HepG2 (cell line): Measurements from ENCODE around the gene PRMT5. TPM values are rescaled to one million over a fixed set of nuclear protein-coding genes. Genes with fewer than 3 reads are reported as not detected.

Experiments
- AHDC1 ChIP-seq: sonication (generic); formaldehyde crosslinking; IDR thresholded peaks from 2 replicates; pipeline ENCODE4 v1.5.1; 2020; ENCODE audit warnings: mild to moderate bottlenecking, missing genetic modification reagents, borderline replicate concordance
- FOSL1 ChIP-seq: sonication (generic); formaldehyde crosslinking; IDR thresholded peaks from 2 replicates; pipeline ENCODE4 v1.9.0; 2021; ENCODE audit warnings: missing genetic modification reagents, borderline replicate concordance
- KAT2B ChIP-seq: fragments of 150-350 bp; IDR thresholded peaks from 2 replicates; pipeline ENCODE4 v1.6.1; 2014; ENCODE audit warnings: low read depth, low read length, borderline replicate concordance
- RFX3 ChIP-seq: IDR thresholded peaks from 2 replicates; pipeline ENCODE4 v1.6.1; 2016; ENCODE audit warnings: missing biosample characterization, missing genetic modification reagents
- SOX5 ChIP-seq: IDR thresholded peaks from 2 replicates; pipeline ENCODE4 v1.6.1; 2016; ENCODE audit warnings: borderline replicate concordance
- SP4 ChIP-seq: sonication (generic); formaldehyde crosslinking; IDR thresholded peaks from 2 replicates; pipeline ENCODE4 v1.8.1; 2023; ENCODE audit warnings: mild to moderate bottlenecking, missing genetic modification reagents
- ZNF609 ChIP-seq: sonication (generic); formaldehyde crosslinking; IDR thresholded peaks from 2 replicates; pipeline ENCODE4 v1.4.0; 2020; ENCODE audit warnings: mild to moderate bottlenecking, missing genetic modification reagents, borderline replicate concordance
- polyA plus RNA-seq, 8 experiments: library from polyadenylated mRNA; depleted of rRNA in 3 of 8; stranded (reverse) in 7 of 8; unstranded in 1 of 8; fragments of >200 nt; fragmentation: Illumina TruSeq in 4 of 8; extraction: Trizol in 4 of 8; gene quantifications; 2 replicates each; pipeline versions ENCODE4 v1.2.1 to v1.2.3, GENCODE V29; 2011 to 2016; ENCODE audit warnings: low read depth in 4 of 8, missing spikeins in 1 of 8, mixed read lengths in 1 of 8; ENCODE audit not compliant: insufficient read depth in 1 of 8
- total RNA-seq, 5 experiments: library from RNA; depleted of rRNA; stranded (reverse); fragments of >200 nt; fragmentation: Illumina TruSeq; extraction: Trizol; gene quantifications; 2 replicates each; pipeline ENCODE4 v1.2.3, GENCODE V29; 2016; ENCODE audit warnings: low read depth in 1 of 5
- TF ChIP-seq, protein P1 (sequence below): sonication (generic); formaldehyde crosslinking; IDR thresholded peaks from 2 replicates; pipeline ENCODE4 v1.4.0; 2020; ENCODE audit warnings: mild to moderate bottlenecking, missing genetic modification reagents

The PRMT5 gene
- total and polyA plus RNA-seq, 2 of the 13 experiments (the other 11 are each of a cell fraction or from before 2014, with no cell fraction given) = 210 to 354 TPM

DNA sequence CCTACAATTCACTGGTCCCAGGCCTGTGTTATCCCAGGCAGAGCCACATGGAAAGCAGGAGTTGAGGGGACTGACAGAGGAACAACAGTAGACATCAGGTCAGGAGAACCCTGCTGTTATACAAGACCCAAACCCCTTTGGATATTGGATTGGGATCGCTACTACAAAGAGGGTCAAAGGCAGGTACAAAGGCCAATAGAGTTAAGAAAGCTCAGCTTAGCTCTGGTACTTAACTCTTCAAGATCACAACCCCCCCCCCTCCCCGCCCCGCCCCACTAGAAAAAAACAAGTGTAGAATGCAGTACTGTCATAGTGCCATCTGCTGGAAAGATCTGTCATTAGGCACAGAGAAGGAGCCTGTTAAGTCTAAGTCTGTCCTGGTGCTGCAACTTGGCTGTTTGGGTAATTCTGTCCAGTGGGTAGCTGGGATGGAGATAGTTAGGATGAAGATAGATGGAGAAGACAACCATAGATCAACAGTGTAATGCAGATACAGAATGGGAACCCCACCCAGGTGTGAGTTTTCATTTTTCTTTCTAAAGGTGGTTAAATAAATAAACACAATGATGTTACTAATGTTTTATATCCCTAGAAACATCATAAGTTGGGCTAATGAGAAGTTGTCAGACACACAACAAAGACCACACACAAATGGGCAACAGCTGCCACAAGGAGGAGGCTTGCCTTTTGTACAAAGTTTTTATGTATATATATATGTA, 28.9 kb downstream of the PRMT5 start (continued):
- TF ChIP-seq AHDC1 (CRISPR knock-in tag) (no peak), KAT2B (no peak), SP4 (no peak), SOX5 (CRISPR knock-in tag) (0 out of 2 replicates have a peak, but pooled peaks have one; percentile 44), FOSL1 (CRISPR knock-in tag) (no peak), RFX3 (no peak), ZNF609 (no peak)
- TF ChIP-seq, protein P1, sequence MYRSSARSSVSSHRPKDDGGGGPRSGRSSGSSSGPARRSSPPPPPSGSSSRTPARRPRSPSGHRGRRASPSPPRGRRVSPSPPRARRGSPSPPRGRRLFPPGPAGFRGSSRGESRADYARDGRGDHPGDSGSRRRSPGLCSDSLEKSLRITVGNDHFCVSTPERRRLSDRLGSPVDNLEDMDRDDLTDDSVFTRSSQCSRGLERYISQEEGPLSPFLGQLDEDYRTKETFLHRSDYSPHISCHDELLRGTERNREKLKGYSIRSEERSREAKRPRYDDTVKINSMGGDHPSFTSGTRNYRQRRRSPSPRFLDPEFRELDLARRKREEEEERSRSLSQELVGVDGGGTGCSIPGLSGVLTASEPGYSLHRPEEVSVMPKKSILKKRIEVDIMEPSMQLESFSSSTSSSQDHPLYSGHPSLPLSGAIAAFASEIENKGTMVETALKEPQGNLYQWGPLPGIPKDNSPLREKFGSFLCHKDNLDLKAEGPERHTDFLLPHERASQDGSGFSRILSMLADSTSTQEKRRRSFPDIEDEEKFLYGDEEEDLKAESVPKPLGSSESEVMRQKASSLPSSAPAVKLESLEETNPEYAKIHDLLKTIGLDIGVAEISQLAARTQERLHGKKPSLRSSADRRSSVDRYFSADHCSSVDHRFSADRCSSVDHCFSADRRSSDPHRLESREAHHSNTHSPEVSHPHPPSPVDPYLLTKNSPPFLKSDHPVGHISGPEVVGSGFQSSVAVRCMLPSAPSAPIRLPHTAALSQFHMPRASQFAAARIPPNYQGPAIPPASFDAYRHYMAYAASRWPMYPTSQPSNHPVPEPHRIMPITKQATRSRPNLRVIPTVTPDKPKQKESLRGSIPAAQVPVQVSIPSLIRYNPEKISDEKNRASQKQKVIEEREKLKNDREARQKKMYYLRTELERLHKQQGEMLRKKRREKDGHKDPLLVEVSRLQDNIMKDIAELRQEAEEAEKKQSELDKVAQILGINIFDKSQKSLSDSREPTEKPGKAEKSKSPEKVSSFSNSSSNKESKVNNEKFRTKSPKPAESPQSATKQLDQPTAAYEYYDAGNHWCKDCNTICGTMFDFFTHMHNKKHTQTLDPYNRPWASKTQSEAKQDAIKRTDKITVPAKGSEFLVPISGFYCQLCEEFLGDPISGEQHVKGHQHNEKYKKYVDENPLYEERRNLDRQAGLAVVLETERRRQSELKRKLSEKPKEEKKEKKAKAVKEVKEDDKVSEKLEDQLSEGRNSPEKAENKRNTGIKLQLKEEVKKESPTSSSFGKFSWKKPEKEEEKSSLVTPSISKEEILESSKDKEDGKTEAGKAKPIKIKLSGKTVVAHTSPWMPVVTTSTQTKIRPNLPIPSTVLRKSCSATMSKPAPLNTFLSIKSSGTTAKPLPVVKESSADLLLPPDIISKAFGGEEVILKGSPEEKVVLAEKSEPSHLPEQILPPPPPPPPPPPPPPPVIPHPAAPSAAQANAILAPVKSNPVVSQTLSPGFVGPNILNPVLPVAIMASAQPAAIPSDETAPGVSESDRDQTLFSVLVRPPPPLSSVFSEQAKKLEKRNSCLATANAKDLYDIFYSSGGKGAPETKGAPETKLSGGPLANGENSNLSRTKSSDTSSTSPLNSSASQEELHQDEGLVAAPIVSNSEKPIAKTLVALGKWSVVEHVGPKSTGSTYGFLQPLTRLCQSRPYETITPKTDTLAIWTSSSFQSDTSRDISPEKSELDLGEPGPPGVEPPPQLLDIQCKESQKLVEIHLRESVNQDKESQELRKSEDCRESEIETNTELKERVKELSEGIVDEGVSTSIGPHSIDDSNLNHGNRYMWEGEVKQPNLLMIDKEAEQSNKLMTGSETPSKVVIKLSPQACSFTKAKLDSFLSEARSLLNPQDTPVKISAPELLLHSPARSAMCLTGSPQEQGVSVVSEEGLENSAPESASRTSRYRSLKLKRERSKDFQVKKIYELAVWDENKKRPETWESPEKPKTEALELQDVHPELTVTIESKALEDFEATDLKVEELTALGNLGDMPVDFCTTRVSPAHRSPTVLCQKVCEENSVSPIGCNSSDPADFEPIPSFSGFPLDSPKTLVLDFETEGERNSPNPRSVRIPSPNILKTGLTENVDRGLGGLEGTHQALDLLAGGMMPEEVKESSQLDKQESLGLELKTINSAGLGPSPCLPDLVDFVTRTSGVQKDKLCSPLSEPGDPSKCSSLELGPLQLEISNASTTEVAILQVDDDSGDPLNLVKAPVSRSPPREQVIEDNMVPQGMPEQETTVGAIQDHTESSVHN (CRISPR knock-in tag) = peak; percentile 48; the same call in 1 of the 2 replicates
